Ramos (cell line): ENCODE results near the gene MOGAT2.
"Not testable (repeated sequence)": the region's sequence is repeated elsewhere in the genome, so short reads cannot be mapped to it uniquely, and the experiment has no call there.

Experiments used
- in situ Hi-C: fragments of 300-500 bp; cut with MboI; formaldehyde crosslinking; loops from one replicate; pipeline ENCODE4 v1.14.3; 2022; ENCODE audit warnings: low sequenced_read_pairs; ENCODE audit not compliant: unreplicated experiment

The MOGAT2 gene

GRCh38 chr11:75748729-75749273, 31.2 kb downstream of the MOGAT2 start:
- in situ Hi-C loops: not testable (repeated sequence)

GRCh38 chr11:75754933-75755332, 37.3 kb downstream of the MOGAT2 start:
- in situ Hi-C loops: not testable (repeated sequence)

DNA sequence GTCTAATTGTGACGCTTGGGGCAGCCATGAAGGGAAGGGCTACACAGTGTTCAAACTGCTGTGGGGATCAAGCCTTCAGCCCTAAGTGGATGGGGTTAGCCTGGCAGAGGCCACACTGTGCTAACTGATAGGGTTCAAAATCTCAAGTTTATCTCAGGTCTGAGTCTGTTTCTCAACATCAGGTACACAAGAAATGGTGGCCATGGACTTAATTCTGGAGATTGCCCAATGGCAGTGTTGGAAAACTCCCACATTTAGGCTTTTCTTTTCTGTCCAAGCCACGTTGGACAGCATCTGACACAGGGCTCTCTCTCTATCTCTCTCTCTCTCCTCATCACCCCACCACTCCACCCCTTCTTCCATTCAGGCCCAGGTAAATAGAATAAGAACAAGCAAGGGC, 40.0 kb downstream of the MOGAT2 start:
- in situ Hi-C loops: no loop called here

- in situ Hi-C loops: no loop called here
These were observed 42.2 kb downstream of the MOGAT2 start for GRCh38 chr11:75759832-75760231.

- in situ Hi-C loops: no loop called here
These were observed 42.6 kb downstream of the MOGAT2 start for GRCh38 chr11:75760243-75760642.

- in situ Hi-C loops: no loop called here
These were observed 43.3 kb downstream of the MOGAT2 start for GRCh38 chr11:75760710-75761493.

DNA sequence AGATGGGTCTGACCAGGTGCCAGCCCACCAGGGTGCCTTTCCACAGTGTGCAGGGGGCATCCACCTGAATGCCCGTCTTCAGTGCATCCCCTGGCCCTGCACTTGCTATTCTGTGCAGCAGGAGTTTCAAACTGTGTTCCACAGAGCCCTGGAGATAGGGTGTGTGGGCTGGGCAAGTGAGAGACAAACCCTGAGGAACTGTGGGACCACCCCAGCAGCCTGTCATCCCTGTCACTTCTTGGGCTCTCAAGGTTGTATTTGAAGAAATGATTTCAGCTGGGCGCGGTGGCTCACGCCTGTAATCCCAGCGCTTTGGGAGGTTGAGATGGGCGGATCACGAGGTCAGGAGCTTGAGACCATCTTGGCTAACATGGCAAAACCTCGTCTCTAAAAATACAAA, 44.5 kb downstream of the MOGAT2 start:
- in situ Hi-C loops: no loop called here

DNA sequence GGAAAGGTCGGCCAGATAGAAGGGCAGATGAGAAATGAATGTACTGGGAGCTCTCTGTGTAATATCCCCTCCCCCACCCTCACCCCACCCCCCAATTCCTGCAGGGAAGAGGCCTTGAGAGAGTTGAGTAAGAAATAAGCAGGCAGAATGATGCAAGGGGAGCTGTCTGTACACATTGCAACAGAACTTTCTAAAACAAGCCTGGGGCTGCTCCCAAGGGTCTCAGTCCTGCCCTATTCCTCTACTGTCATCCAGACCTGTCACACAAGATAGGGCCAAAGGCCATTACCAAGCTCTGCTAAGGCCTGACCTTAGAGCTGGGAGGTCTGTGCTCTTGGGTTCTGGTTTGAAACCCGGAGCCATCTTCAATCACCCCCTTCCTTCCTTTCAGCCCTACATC, 45.2 kb downstream of the MOGAT2 start:
- in situ Hi-C loops: no loop called here

DNA sequence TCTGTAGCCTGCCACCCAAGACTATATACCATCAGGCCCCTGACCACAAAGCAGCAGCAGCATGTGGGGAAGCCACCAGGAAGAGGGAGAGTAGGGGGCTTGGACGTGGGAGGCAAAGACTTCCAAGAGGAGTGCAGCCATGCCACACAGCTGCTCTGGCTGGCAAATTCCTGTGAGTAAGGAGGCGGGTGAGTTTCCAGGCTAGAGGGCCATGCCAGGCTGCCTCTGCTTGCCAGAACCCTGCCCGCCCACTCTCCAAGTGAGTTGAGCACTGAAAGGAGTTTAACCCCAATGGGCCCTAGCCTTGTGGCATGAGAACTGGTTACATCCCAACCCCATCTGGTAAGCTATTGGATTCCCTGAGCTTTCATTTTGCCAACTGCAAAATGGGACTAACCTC, 46.2 kb downstream of the MOGAT2 start:
- in situ Hi-C loops: no loop called here

DNA sequence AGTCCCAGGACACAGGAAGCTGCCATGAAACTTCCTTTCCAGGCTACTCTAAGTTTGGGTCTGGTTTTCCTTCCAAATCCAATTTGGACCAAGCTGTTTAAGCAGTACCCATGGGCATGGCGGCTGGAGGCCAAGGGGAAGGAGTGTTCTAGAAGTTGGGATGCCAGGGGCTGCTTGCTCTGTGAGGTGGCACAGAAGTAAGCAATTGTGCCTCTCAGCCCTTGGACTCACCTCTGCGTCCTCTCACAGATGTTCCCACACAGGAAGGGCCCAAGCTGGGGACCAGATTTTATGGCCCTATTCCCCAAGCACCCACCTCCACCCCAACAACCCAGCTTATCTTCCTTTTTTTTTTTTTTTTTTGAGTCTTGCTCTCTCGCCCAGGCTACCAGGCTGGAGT, 47.5 kb downstream of the MOGAT2 start:
- in situ Hi-C loops: no loop called here

DNA sequence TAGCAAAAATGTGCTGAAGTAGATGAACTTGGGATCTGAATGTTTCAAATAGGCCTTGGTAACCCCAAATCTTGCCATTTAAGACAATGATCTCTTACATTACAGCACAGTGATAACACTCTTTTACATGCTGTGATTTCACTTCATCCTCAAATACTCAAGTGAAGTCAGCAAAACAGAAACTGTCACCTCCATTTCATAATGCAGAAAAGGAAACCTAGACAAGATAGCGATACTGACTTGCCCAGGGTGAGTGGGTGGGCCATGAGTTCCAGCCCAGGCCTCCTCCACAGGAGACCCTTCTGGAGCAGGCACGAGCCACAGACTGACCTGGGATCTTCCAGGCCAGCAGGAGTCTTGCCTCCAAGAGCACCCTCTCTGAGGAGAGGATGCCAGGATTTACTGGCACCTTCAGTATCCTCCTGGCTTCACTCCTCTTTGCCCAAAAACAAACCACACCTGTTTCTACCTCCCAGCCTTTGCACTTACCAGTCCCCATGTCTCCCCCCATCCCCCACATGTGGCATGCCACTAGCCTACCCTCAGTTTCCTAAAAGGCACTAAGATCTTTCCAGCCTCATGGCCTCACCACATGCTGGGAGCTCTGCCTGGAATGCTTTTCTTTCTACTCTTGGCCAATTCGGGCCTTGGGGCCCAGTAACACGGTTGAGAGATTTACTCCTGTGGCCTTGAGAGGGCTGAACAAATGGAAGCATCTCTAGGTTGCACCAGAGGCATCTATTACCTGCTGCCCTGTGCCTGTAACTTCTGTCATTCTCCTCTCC, 49.0 kb downstream of the MOGAT2 start:
- in situ Hi-C loops: no loop called here

GRCh38 chr11:75767228-75767572, 49.6 kb downstream of the MOGAT2 start:
- in situ Hi-C loops: no loop called here

- in situ Hi-C loops: no loop called here
These were observed 50.1 kb downstream of the MOGAT2 start for GRCh38 chr11:75767793-75768111.

GRCh38 chr11:75768112-75768908, 50.7 kb downstream of the MOGAT2 start, which contains the start of gene DGAT2:
Gene DGAT2, plus strand, starts transcription at chr11:75768778. Its CDS starts 214 bp downstream, at chr11:75768992.
- in situ Hi-C loops: no loop called here

- in situ Hi-C loops: no loop called here
These were observed 51.5 kb downstream of the MOGAT2 start for GRCh38 chr11:75768909-75769771.

DNA sequence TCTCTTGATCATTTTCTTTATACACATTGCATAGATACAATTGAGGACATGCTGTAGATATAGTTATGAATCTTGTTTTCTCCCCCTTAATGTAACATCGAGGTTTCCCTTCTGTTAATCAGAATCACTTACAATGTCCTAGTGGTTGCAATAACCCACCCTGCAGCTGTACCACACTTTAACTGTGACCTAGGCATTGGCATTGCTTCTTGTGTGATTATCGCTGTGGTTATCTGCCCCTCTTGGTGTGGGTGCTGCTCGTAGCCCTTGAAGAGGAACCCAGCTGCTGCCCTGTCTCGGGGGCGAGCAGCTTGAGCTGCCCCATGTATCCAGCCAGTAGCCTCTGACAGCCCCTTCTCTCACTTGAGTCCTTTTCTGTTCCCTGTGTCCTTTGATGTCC, 52.5 kb downstream of the MOGAT2 start:
- in situ Hi-C loops: no loop called here

- in situ Hi-C loops: no loop called here
These were observed 54.2 kb downstream of the MOGAT2 start for GRCh38 chr11:75771646-75772410.

DNA sequence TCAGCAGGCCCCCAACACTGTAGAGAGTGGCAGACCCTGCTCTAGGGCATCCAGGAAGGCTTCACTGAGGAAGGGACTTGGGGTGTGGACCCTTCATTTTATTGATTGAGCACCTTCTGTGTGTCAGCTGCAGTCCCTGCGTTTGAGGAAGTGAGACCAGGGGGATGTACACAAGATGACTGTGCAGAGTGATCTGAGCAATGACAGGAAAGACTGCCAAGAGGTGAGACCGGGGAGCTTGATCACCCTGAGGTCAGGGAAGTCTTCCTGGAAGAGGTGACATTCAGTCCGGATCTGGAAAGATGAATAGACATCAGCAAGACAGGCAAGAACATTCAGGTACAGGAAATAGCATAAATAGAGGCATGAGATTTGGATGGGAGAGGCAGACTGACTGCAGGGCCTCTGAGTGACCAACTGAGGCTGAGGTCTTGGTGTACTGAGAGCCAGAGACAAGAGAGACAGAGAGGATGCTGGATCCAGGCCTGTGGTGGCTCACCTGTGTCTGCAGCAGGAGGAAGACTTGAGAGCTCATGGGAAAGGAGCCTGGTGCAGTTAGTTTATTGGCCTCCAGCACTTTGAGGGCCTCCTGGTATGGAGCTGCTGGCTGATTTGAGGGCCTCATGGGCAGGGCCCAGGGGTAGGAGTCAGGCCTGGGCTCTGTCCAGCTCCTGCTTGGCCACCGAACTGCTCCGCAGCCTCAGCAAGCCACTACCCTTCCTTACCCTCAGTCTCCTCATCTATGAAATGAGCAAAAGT, 56.1 kb downstream of the MOGAT2 start:
- in situ Hi-C loops: no loop called here
